Neuronal stem cell (in vitro differentiated cells): ENCODE data around the gene EMB.
"Not testable (repeated sequence)": the region's sequence is repeated elsewhere in the genome, so short reads cannot be mapped to it uniquely, and the experiment has no call there.

Experiments used
- DNase-seq: peaks from one replicate; pipeline ENCODE4 v3.0.0-alpha.2; 2013; ENCODE audit warnings: low spot score
- H2AFZ ChIP-seq: one replicate; pipeline ENCODE4 v1.6.1; 2013; ENCODE audit warnings: mild to moderate bottlenecking, low read length, inconsistent platforms
- H2AK5ac ChIP-seq: 2 replicates; pipeline ENCODE4 v1.6.1; 2013; ENCODE audit warnings: low read depth, mild to moderate bottlenecking, inconsistent platforms, low read length, moderate library complexity, mixed read lengths
- H2BK120ac ChIP-seq: 2 replicates; pipeline ENCODE4 v1.6.1; 2013; ENCODE audit warnings: low read depth, mild to moderate bottlenecking, inconsistent platforms, low read length, moderate library complexity, mixed read lengths
- H2BK12ac ChIP-seq: one replicate; pipeline ENCODE4 v1.6.1; 2013; ENCODE audit warnings: low read length, inconsistent platforms
- H2BK15ac ChIP-seq: 2 replicates; pipeline ENCODE4 v1.6.1; 2013; ENCODE audit warnings: mild to moderate bottlenecking, low read length, inconsistent platforms, mixed read lengths
- H2BK5ac ChIP-seq: one replicate; pipeline ENCODE4 v1.6.1; 2013; ENCODE audit warnings: inconsistent platforms, mild to moderate bottlenecking, low read length, moderate library complexity
- H3K14ac ChIP-seq: one replicate; pipeline ENCODE4 v1.6.1; 2013; ENCODE audit warnings: low read length, inconsistent platforms
- H3K18ac ChIP-seq: 2 replicates; pipeline ENCODE4 v1.6.1; 2013; ENCODE audit warnings: low read length, inconsistent platforms
- H3K23ac ChIP-seq: 2 replicates; pipeline ENCODE4 v1.6.1; 2013; ENCODE audit warnings: low read depth, mild to moderate bottlenecking, mixed read lengths, low read length, inconsistent platforms; ENCODE audit not compliant: poor library complexity
- H3K27ac ChIP-seq: replicated peaks from 3 replicates; pipeline ENCODE4 v1.5.1; 2013; ENCODE audit warnings: low read length, inconsistent platforms
- H3K27me3 ChIP-seq, 3 experiments: 2 replicates each; pipeline ENCODE4 v1.6.1; 2013; ENCODE audit warnings: low read length in 3 of 3, mild to moderate bottlenecking in 2 of 3, inconsistent platforms in 1 of 3, low read depth in 1 of 3, mixed read lengths in 1 of 3, moderate library complexity in 1 of 3; ENCODE audit not compliant: control insufficient read depth in 3 of 3, insufficient read depth in 3 of 3
- H3K36me3 ChIP-seq, 2 donors: replicated peaks in 1 of 2; 2 replicates each; pipeline ENCODE4 v1.6.1; 2013; ENCODE audit warnings: low read length in 2 of 2; ENCODE audit not compliant: control insufficient read depth in 2 of 2, insufficient read depth in 2 of 2
- H3K4ac ChIP-seq: 2 replicates; pipeline ENCODE4 v1.6.1; 2013; ENCODE audit warnings: inconsistent platforms, mild to moderate bottlenecking, low read length, moderate library complexity
- H3K4me1 ChIP-seq, 2 donors: 1 replicate in 1 of 2; 2 replicates in 1 of 2; pipeline ENCODE4 v1.6.1; 2013; ENCODE audit warnings: low read length in 2 of 2, low read depth in 1 of 2; ENCODE audit not compliant: control insufficient read depth in 2 of 2, insufficient read depth in 1 of 2
- H3K4me2 ChIP-seq: one replicate; pipeline ENCODE4 v1.6.1; 2013; ENCODE audit warnings: mild to moderate bottlenecking, low read length, inconsistent platforms; ENCODE audit not compliant: insufficient read depth, poor library complexity, severe bottlenecking
- H3K4me3 ChIP-seq, 2 donors: 2 replicates each; pipeline ENCODE4 v1.5.1; 2013; ENCODE audit warnings: low read length in 2 of 2, mild to moderate bottlenecking in 2 of 2, inconsistent platforms in 1 of 2, moderate library complexity in 1 of 2
- H3K79me1 ChIP-seq: one replicate; pipeline ENCODE4 v1.6.1; 2013; ENCODE audit warnings: low read depth, mild to moderate bottlenecking, inconsistent platforms, low read length, moderate library complexity
- H3K9ac ChIP-seq: one replicate; pipeline ENCODE4 v1.6.1; 2013; ENCODE audit warnings: mild to moderate bottlenecking, low read depth, low read length, inconsistent platforms; ENCODE audit not compliant: poor library complexity
- H3K9me3 ChIP-seq, 2 donors: replicated peaks in 1 of 2; 2 replicates each; pipeline versions ENCODE3 to v1.6.1; 2013; ENCODE audit warnings: low read length in 2 of 2, mild to moderate bottlenecking in 2 of 2, inconsistent platforms in 1 of 2, low read depth in 1 of 2, mixed read lengths in 1 of 2, moderate library complexity in 1 of 2; ENCODE audit not compliant: control insufficient read depth in 2 of 2, insufficient read depth in 1 of 2
- H4K8ac ChIP-seq: one replicate; pipeline ENCODE4 v1.6.1; 2013; ENCODE audit warnings: low read depth, mild to moderate bottlenecking, inconsistent platforms, low read length, moderate library complexity
- H4K91ac ChIP-seq: one replicate; pipeline ENCODE4 v1.6.1; 2013; ENCODE audit warnings: low read length, low read depth, mild to moderate bottlenecking, inconsistent platforms; ENCODE audit not compliant: poor library complexity
- WGBS, 2 donors: extraction: QIAGEN DNeasy Blood & Tissue Kit; methylation state at CpG; one replicate each; pipeline ENCODE4 v1.1.7; 2013; ENCODE audit warnings: missing lambda C conversion rate in 2 of 2, mixed read lengths in 1 of 2; ENCODE audit not compliant: insufficient read length in 2 of 2, insufficient replicate concordance in 1 of 2; ENCODE audit errors: extremely low coverage in 2 of 2; 5-methylcytosine and 5-hydroxymethylcytosine counted together

EMB gene

DNA sequence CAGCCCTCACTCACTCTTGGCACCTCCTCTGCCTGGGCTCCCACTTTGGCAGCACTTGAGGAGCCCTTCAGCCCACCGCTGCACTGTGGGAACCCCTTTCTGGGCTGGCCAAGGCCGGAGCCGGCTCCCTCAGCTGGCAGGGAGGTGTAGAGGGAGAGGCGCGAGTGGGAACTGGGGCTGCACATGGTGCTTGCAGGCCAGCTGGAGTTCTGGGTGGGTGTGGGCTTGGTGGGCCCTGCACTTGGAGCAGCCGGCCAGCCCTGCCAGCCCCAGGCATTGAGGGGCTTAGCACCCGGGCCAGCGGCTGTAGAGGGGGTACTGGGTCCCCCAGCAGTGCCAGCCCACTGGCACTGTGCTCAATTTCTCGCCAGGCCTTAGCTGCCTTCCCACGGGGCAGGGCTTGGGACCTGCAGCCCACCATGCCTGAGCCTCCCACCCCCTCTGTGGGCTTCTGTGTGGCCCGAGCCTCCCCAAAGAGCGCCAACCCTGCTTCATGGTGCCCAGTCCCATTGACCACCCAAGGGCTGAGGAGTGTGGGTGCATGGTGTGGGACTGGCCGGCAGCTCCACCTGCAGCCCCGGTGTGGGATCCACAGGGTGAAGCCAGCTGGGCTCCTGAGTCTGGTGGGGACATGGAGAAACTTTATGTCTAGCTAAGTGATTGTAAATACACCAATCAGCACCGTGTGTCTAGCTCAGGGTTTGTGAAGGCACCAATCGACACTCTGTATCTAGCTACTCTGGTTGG is 71.6 kb downstream of the EMB start:
- not testable (repeated sequence) for H2BK120ac ChIP-seq, H3K23ac ChIP-seq, H4K91ac ChIP-seq, H3K27me3 ChIP-seq, H3K36me3 ChIP-seq, H3K9me3 ChIP-seq, H3K27ac ChIP-seq, H2BK5ac ChIP-seq, H3K14ac ChIP-seq, H3K4me1 ChIP-seq, H2AFZ ChIP-seq, H3K18ac ChIP-seq, H3K79me1 ChIP-seq, H3K4me2 ChIP-seq, H2AK5ac ChIP-seq, H3K4me3 ChIP-seq, H3K4ac ChIP-seq, DNase-seq, H2BK15ac ChIP-seq, H2BK12ac ChIP-seq, H4K8ac ChIP-seq
- WGBS, 2 donors = no CpG with 5 or more reads among the region's 16 CpGs
- peak overlapping the region; percentile 21 for H3K9ac ChIP-seq

DNA sequence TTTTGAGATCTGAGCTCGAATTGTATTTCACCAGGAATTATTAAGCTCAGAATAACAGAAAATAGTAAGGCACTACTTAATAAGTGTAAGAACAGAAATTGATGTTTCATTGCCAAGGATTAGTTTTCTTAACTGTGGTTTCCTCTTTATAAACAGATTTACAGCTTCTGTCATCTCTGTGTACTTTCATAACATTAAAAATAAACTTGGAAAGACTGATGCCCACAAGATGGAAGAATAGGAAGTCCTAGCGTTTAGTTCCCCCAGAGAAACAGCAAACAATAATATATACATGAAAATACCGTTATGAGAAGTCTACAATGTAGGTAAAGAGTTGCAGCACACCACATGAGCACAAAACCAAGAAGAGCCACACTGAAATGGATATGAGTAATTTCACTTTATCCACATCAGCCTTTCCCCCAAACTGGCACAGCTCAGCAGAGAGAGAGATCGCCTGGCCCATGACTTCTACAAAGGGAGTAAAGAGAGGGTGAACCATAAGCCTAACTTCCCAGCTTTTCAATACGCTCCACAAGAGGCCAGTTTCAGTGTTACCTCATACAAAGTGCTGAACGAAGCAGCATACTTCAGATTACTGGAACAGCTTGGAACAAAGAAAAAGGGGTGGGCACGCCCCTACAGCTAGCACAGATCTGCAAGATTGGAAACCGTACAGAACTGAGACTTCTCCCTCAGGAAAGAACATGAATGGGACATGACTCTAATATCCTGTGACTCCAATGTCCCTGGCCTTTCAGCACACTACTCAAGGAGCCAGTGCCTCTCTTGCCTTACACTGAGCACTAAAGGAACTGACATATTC is 75.4 kb downstream of the EMB start:
- Histone ChIP-seq H2BK15ac (no peak overlapping the region), H3K27ac (no peak overlapping the region), H2BK120ac (no peak overlapping the region), H3K18ac (no peak overlapping the region), H2AFZ (peak overlapping the region; percentile 73), H3K4me2 (no peak overlapping the region), H3K27me3 (no peaks in the 10 kb centered on the region), H2AK5ac (no peak overlapping the region), H3K23ac (no peak overlapping the region), H3K9ac (no peak overlapping the region), H2BK12ac (no peak overlapping the region), H4K91ac (no peak overlapping the region), H3K4me3 (no peak overlapping the region), H3K14ac (no peak overlapping the region), H3K4ac (no peak overlapping the region), H3K79me1 (no peaks in the 10 kb centered on the region), H3K9me3 (no peaks in the 10 kb centered on the region), H3K4me1 (no peaks in the 10 kb centered on the region), H3K36me3 (no peaks in the 10 kb centered on the region), H4K8ac (no peak overlapping the region), H2BK5ac (no peak overlapping the region)
- no CpG with 5 or more reads among the region's 8 CpGs for WGBS, 2 donors
- no peak for DNase-seq

DNA sequence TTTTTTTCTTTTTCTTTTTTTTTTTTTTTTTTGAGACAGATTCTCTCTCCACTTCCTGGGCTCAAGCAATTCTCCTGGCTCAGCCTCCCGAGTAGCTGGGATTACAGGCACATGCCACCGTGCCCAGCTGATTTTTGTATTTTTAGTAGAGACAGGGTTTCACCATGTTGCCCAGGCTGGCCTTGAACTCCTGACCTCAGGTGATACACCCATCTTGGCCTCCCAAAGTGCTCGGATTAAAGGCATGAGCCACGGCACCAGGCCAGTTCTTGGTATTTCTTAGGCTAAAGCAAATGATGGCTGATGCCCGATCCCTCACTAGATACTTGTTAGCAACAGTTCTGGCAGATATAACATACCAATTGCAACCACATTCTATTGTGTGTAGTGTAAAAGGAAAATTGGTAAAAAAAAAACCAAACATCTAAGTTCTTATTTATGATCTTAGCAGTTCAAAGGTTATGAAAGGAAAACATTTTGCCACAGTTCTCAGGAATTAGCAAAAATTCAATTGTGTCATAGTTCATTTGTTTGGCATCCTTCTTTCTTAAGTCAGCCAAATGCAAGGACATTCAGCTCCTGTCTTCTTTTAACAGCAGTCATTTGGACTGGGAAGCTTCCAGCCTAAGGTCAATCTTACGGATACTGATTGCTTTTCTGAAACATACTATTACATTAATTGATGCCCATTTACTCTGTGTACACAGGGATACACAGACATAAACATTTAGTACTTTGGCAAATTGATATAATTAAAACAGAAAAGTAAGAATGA is 76.4 kb downstream of the EMB start:
- no CpG with 5 or more reads among the region's 6 CpGs for WGBS, 2 donors
- not testable (repeated sequence) for H3K9ac ChIP-seq, H3K4me1 ChIP-seq, H3K14ac ChIP-seq, H3K4me3 ChIP-seq, H2BK120ac ChIP-seq, H2BK5ac ChIP-seq, DNase-seq, H3K4ac ChIP-seq, H3K79me1 ChIP-seq, H4K8ac ChIP-seq, H3K4me2 ChIP-seq, H3K27me3 ChIP-seq, H3K36me3 ChIP-seq, H3K27ac ChIP-seq, H3K18ac ChIP-seq, H2BK15ac ChIP-seq, H4K91ac ChIP-seq, H2BK12ac ChIP-seq, H2AK5ac ChIP-seq, H3K9me3 ChIP-seq, H2AFZ ChIP-seq, H3K23ac ChIP-seq

DNA sequence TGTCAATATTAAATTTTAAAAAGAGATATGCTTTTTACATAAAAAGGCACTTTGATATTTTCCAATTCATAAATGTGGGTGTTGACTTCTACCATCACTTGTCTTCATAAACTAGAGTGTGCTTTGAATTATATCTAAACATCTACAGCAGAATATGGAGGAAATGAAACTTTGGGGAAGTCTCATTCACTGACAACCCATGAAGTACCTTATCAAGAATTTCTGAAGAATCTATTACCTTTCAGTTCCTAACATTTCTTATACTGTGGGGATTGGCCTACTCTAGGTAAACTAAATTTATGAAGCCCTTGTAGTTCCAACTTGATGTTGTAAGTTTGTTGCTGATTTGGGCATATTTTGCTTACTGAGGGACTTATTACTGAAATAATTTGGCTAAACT is 81.9 kb downstream of the EMB start:
- Histone ChIP-seq H2AK5ac (no peak overlapping the region), H3K36me3 (no peaks in the 10 kb centered on the region), H2BK5ac (no peak overlapping the region), H3K4me3 (no peak overlapping the region), H3K14ac (no peak overlapping the region), H2BK120ac (no peak overlapping the region), H3K23ac (no peak overlapping the region), H3K4me2 (no peak overlapping the region), H3K18ac (no peak overlapping the region), H2BK12ac (no peak overlapping the region), H4K8ac (no peak overlapping the region), H3K4me1 (no peaks in the 10 kb centered on the region), H3K79me1 (no peaks in the 10 kb centered on the region), H3K9ac (no peak overlapping the region), H2AFZ (no peak overlapping the region), H3K27ac (no peak overlapping the region), H3K27me3 (peaks cover 0 to 2% (median 0%) of the 10 kb centered on the region in 3 experiments), H3K4ac (no peak overlapping the region), H4K91ac (no peak overlapping the region), H2BK15ac (no peak overlapping the region), H3K9me3 (no peaks in the 10 kb centered on the region)
- DNase-seq = no peak
